SK-N-MC (cell line): Measurements from ENCODE around the gene CST8.

Experiments
- EZH2 ChIP-seq: fragments of 200-600 bp; sonication (generic); IDR thresholded peaks from one replicate; pipeline ENCODE4 v1.6.1; 2017; ENCODE audit warnings: antibody characterized with exemption
- FOXP2 ChIP-seq: optimal IDR thresholded peaks from 2 replicates; pipeline ENCODE3; 2011; ENCODE audit warnings: mild to moderate bottlenecking, moderate library complexity; ENCODE audit not compliant: insufficient read depth; ENCODE audit errors: extremely low read length, control extremely low read depth
- POLR2AphosphoS5 ChIP-seq: IDR thresholded peaks from 2 replicates; pipeline ENCODE4 v1.6.1; 2012; ENCODE audit warnings: mild to moderate bottlenecking, low read depth, low read length, borderline replicate concordance

- TF ChIP-seq POLR2AphosphoS5 (no peak), EZH2 (no peak), FOXP2 (no peak)
These were observed 36.1 kb upstream of the CST8 start for GRCh38 chr20:23454816-23455215.
